ENCODE measurements around the gene CA5B.
A peak's percentile ranks its signal among the peaks of the same experiment; 100 is the strongest.
"Not testable (repeated sequence)": the region's sequence is repeated elsewhere in the genome, so short reads cannot be mapped to it uniquely, and the experiment has no call there.

The CA5B gene

DNA sequence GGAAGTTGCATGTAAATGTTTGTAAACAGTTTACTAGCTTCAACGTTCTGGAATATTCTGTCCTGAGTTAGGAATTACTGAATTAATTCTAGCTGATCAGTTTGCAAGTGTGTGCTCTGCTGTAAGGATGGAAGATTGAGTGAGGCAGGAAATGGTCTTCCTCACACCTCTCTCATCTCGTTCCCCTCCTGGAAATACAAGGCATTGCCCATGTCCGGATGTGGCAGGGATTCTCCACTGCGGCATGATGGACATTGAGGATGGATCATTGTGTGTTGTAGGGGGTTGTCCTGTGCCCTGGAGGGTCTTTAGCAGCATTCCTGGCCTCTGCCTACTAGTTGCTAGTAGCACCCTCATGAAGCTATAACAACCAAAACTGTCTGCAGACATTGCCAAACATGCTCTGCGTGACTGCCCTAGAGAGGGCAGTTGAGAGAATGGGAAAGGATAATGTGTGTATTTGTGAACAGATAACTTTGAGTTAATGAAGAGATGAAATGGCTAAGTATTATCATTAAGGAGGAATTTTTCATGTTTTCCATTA is 12.6 kb downstream of the CA5B start:
- H3K4me3 ChIP-seq (replicated peaks; ENCODE audit: low read depth, low read length), result no peak overlapping the region
- DNase-seq (ENCODE audit: low read depth), result no peak
- TF ChIP-seq CTCF (IDR thresholded peaks at IDR 0.05; ENCODE audit: low read length, missing control alignments), result no peak

DNA sequence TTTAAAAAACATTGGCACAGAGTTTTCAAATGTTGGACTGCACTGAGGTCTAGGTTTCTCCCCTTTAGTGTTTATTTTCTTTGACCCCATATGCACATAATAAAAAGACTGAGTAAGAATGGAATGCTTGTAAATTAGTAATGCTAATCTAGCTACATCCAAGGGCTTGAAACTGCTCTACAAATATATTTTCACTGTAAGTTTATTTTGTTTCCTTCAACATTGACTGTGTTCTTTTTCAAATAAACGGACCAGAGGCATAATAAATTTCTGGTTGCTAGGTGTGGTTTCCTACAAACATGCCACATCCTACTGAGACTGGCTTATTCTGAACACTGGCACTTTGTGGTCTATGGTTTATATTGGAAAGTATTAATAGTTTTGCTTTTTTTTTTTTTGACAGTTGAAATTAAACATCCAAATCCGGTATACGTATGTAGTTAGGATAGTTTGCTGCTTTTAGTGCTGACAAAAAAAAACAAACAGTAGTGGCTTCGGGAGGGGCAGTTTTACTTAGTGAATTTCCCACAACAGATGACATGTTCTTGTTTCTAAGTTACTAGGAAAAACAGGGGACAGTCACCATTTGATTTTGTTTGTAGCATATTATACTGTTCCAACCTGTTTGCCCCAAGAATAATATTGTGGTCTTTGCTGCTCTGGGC is 13.2 kb downstream of the CA5B start:
- no peak for TF ChIP-seq CTCF (IDR thresholded peaks at IDR 0.05; ENCODE audit: low read length, missing control alignments)
- no peak overlapping the region for H3K4me3 ChIP-seq (replicated peaks; ENCODE audit: low read depth, low read length)
- no peak for DNase-seq (ENCODE audit: low read depth)

GRCh38 chrX:15755091-15755490 is 17.0 kb downstream of the CA5B start:
- DNase-seq (ENCODE audit: low read depth), result no peak
- H3K4me3 ChIP-seq (replicated peaks; ENCODE audit: low read depth, low read length), result no peak overlapping the region
- no peak for TF ChIP-seq CTCF (IDR thresholded peaks at IDR 0.05; ENCODE audit: low read length, missing control alignments)

DNA sequence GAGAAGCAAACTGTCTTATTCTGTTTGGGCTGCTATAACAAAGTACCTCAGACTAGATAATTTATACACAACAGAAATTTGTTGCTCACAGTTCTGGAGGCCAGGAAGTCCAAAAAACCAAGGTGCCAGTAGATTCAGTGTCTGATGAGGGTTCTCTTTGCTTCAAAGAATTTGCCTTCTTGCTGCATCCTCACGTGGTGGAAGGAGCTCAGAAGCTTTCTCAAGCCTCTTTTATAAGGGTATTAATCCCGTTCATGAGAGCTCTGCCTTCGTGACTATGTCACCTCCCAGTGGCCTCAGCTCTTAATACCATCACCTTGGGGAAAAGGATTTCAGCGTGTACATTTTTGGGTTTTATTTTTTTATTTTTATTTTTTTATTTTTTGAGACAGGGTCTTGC is 20.1 kb downstream of the CA5B start:
- DNase-seq (ENCODE audit: low read depth), result no peak
- no peak overlapping the region for H3K4me3 ChIP-seq (replicated peaks; ENCODE audit: low read depth, low read length)
- no peak for TF ChIP-seq CTCF (IDR thresholded peaks at IDR 0.05; ENCODE audit: low read length, missing control alignments)

GRCh38 chrX:15759886-15760285 is 21.8 kb downstream of the CA5B start:
- DNase-seq (ENCODE audit: low read depth); H3K4me3 ChIP-seq (replicated peaks; ENCODE audit: low read depth, low read length): not testable (repeated sequence)

DNA sequence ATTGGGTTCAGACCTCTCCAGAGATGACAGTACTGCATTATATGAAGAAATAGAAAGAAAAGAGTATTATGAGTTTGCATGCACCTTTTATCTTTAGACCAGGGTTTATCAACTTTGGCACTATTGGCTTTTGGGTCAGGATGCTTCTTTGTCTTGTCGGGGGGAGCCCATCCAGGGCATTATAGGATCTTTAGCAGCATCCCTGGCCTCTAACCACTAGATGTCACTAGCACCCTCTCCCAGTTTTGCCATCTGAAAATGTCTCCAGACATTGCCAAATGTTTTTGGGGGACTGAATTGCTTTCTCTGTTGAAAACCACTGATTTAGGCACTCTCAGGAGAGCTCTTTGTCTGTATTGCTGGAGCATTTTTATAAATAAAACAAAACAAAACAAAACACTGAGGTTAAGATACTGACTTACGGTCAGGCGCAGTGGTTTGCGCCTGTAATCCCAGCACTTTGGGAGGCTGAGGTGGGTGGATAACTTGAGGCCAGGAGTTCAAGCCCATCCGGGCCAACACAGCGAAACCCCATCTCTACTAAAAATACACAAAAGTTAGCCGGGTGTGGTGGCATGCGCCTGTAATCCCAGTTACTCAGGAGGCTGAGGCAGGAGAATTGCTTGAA is 23.6 kb downstream of the CA5B start:
- H3K4me3 ChIP-seq (replicated peaks; ENCODE audit: low read depth, low read length), result no peak overlapping the region
- peak; percentile 42 for DNase-seq (ENCODE audit: low read depth)
- TF ChIP-seq CTCF (IDR thresholded peaks at IDR 0.05; ENCODE audit: low read length, missing control alignments), result peak; percentile 71

DNA sequence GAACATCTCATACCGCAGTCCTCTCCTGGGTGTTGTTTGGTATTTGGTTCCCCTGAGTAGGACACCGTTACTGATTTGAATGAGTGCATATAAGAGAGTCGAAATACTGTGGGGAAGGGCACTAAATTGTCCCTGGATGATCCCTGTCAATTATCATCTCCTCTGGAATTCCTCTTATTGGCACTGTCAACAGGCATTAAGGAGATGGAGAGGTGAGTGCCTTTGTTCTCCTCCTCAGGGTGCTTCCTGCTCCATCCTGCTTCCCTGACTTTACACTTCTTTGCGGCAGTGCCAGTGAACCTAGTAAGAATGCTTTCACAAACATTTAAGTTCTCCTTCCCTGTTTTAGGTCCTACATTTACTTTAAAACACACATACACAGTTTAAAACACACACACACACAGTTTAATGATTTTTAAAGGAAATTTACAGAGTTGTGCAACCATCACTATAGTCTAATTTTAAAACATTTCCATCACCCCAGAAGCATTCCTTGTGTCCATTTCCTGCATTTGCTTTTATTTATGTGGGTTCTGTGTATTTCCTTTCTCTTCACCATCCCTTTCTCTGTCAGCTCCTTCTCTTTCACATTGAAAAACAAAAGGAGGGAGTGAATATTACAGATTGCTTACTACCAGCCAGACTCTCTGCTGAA is 31.4 kb downstream of the CA5B start:
- no peak overlapping the region for H3K4me3 ChIP-seq (replicated peaks; ENCODE audit: low read depth, low read length)
- TF ChIP-seq CTCF (IDR thresholded peaks at IDR 0.05; ENCODE audit: low read length, missing control alignments), result no peak
- DNase-seq (ENCODE audit: low read depth), result peak; percentile 14
